ENCODE results near the gene FAM72D.
"Not testable (repeated sequence)": the region's sequence is repeated elsewhere in the genome, so short reads cannot be mapped to it uniquely, and the experiment has no call there.

Gene FAM72D

GRCh38 chr1:145095284-145096057 lies at the start of gene FAM72D, which contains the start of gene SRGAP2B:
FAM72D (plus strand) TSS chr1:145095974; CDS start chr1:145096848, 874 bp downstream.
SRGAP2B (minus strand) TSS chr1:145095328; CDS start chr1:145092901, 2,427 bp downstream.
- not testable (repeated sequence) for DNase-seq (ENCODE audit: low read depth in 2 of 2)

GRCh38 chr1:145047553-145047952 lies 48.2 kb upstream of the FAM72D start:
- DNase-seq (ENCODE audit: low read depth in 2 of 2): not testable (repeated sequence)

- DNase-seq (ENCODE audit: low read depth in 2 of 2): not testable (repeated sequence)
Observed at GRCh38 chr1:145048181-145048856, 47.5 kb upstream of the FAM72D start.

- not testable (repeated sequence) for DNase-seq (ENCODE audit: low read depth in 2 of 2)
Observed at GRCh38 chr1:145052019-145052776, 43.6 kb upstream of the FAM72D start.

GRCh38 chr1:145053428-145053827 lies 42.3 kb upstream of the FAM72D start:
- not testable (repeated sequence) for DNase-seq (ENCODE audit: low read depth in 2 of 2)

GRCh38 chr1:145055217-145055760 lies 40.5 kb upstream of the FAM72D start:
- DNase-seq (ENCODE audit: low read depth in 2 of 2): not testable (repeated sequence)

- DNase-seq (ENCODE audit: low read depth in 2 of 2): not testable (repeated sequence)
Observed at GRCh38 chr1:145058184-145058583, 37.6 kb upstream of the FAM72D start.

GRCh38 chr1:145063285-145063684 lies 32.5 kb upstream of the FAM72D start:
- DNase-seq (ENCODE audit: low read depth in 2 of 2): not testable (repeated sequence)

- not testable (repeated sequence) for DNase-seq (ENCODE audit: low read depth in 2 of 2)
Observed at GRCh38 chr1:145063941-145064648, 31.7 kb upstream of the FAM72D start.

GRCh38 chr1:145065194-145065826 lies 30.5 kb upstream of the FAM72D start:
- not testable (repeated sequence) for DNase-seq (ENCODE audit: low read depth in 2 of 2)

- not testable (repeated sequence) for DNase-seq (ENCODE audit: low read depth in 2 of 2)
Observed at GRCh38 chr1:145066486-145066885, 29.3 kb upstream of the FAM72D start.

GRCh38 chr1:145071569-145071968 lies 24.2 kb upstream of the FAM72D start:
- DNase-seq (ENCODE audit: low read depth in 2 of 2): not testable (repeated sequence)

- DNase-seq (ENCODE audit: low read depth in 2 of 2): not testable (repeated sequence)
Observed at GRCh38 chr1:145074021-145074559, 21.7 kb upstream of the FAM72D start.

- DNase-seq (ENCODE audit: low read depth in 2 of 2): not testable (repeated sequence)
Observed at GRCh38 chr1:145076877-145077276, 18.9 kb upstream of the FAM72D start.

- DNase-seq (ENCODE audit: low read depth in 2 of 2): not testable (repeated sequence)
Observed at GRCh38 chr1:145077872-145078786, 17.6 kb upstream of the FAM72D start.

- not testable (repeated sequence) for DNase-seq (ENCODE audit: low read depth in 2 of 2)
Observed at GRCh38 chr1:145078787-145079370, 16.9 kb upstream of the FAM72D start.

GRCh38 chr1:145079737-145080136 lies 16.0 kb upstream of the FAM72D start:
- not testable (repeated sequence) for DNase-seq (ENCODE audit: low read depth in 2 of 2)

GRCh38 chr1:145080193-145080592 lies 15.6 kb upstream of the FAM72D start:
- DNase-seq (ENCODE audit: low read depth in 2 of 2): not testable (repeated sequence)

All from stimulated activated CD8-positive, alpha-beta memory T cell treated with anti-CD3 and anti-CD28 coated beads, Interleukin-7, amount 100 ng/mL, for 1 hour (primary cell).